OCI-LY1 (cell line): Measurements from ENCODE around the gene LCN6.

Source experiments
- H2AFZ ChIP-seq: fragments of 200-600 bp; sonication (generic), shearing (Covaris generic); 2 replicates; pipeline ENCODE4 v1.6.0; 2014; ENCODE audit warnings: antibody characterized with exemption, mild to moderate bottlenecking, low read length
- H3F3A ChIP-seq: fragments of 200-600 bp; sonication (generic), shearing (Covaris generic); 2 replicates; pipeline ENCODE4 v1.6.0; 2014; ENCODE audit warnings: mild to moderate bottlenecking, antibody characterized with exemption, low read length, moderate library complexity; ENCODE audit not compliant: insufficient read depth
- H3K27ac ChIP-seq: fragments of 200-600 bp; sonication (generic); 2 replicates; pipeline ENCODE4 v1.5.1; 2014; ENCODE audit warnings: low read length, mixed run types, mild to moderate bottlenecking, low read depth; ENCODE audit not compliant: poor library complexity, severe bottlenecking
- H3K27me3 ChIP-seq: fragments of 200-600 bp; sonication (generic); 2 replicates; pipeline ENCODE4 v1.6.0; 2014; ENCODE audit warnings: antibody characterized with exemption, mild to moderate bottlenecking, low read length, moderate library complexity; ENCODE audit not compliant: insufficient read depth
- H3K36me3 ChIP-seq: fragments of 200-600 bp; sonication (generic); 2 replicates; pipeline ENCODE4 v1.6.1; 2014; ENCODE audit warnings: mild to moderate bottlenecking, antibody characterized with exemption, low read length, moderate library complexity, mixed read lengths; ENCODE audit not compliant: insufficient read depth
- H3K4me1 ChIP-seq: fragments of 200-600 bp; sonication (generic); 2 replicates; pipeline ENCODE4 v1.5.1; 2014; ENCODE audit warnings: mild to moderate bottlenecking, low read length, moderate library complexity; ENCODE audit not compliant: insufficient read depth, severe bottlenecking
- H3K4me2 ChIP-seq: fragments of 200-600 bp; sonication (generic), shearing (Covaris generic); 2 replicates; pipeline ENCODE4 v1.6.1; 2014; ENCODE audit warnings: low read length
- H3K4me3 ChIP-seq: fragments of 200-600 bp; sonication (generic); 2 replicates; pipeline ENCODE4 v1.5.1; 2014; ENCODE audit warnings: low read length, low read depth, mild to moderate bottlenecking, mixed read lengths; ENCODE audit not compliant: poor library complexity, severe bottlenecking
- H3K79me2 ChIP-seq: fragments of 200-600 bp; shearing (Covaris generic); 2 replicates; pipeline ENCODE4 v1.6.1; 2016; ENCODE audit warnings: mixed run types, low read length, mixed read lengths; ENCODE audit not compliant: insufficient read depth
- H3K9ac ChIP-seq: fragments of 200-600 bp; sonication (generic), shearing (Covaris generic); 2 replicates; pipeline ENCODE4 v1.6.1; 2014; ENCODE audit warnings: mild to moderate bottlenecking, low read length, mixed read lengths
- H3K9me2 ChIP-seq: fragments of 200-600 bp; sonication (generic), shearing (Covaris generic); 2 replicates; pipeline ENCODE4 v1.6.1; 2014; ENCODE audit warnings: low read depth, mild to moderate bottlenecking, low read length, mixed read lengths
- H3K9me3 ChIP-seq: fragments of 200-600 bp; shearing (Covaris generic); 2 replicates; pipeline ENCODE4 v1.6.1; 2014; ENCODE audit warnings: low read length, mixed read lengths
- H4K20me1 ChIP-seq: fragments of 200-600 bp; sonication (generic), shearing (Covaris generic); 2 replicates; pipeline ENCODE4 v1.6.0; 2016; ENCODE audit warnings: mild to moderate bottlenecking, low read length; ENCODE audit not compliant: insufficient read depth
- CTCF ChIP-seq: fragments of 200-600 bp; sonication (generic), shearing (Covaris generic); IDR thresholded peaks from 2 replicates; pipeline ENCODE4 v1.5.1; 2017; ENCODE audit warnings: mild to moderate bottlenecking, antibody characterized with exemption, low read length, moderate library complexity, mixed read lengths
- EZH2 ChIP-seq: fragments of 200-600 bp; sonication (generic), shearing (Covaris generic); IDR thresholded peaks from 2 replicates; pipeline ENCODE4 v1.8.0; 2017; ENCODE audit warnings: borderline replicate concordance, mixed run types, mild to moderate bottlenecking, antibody characterized with exemption, low read length, moderate library complexity, mixed read lengths

LCN6 gene

GRCh38 chr9:136777359-136777758, 29.0 kb upstream of the LCN6 start:
- no peaks in the 10 kb centered on the region for H4K20me1 ChIP-seq
- H3K9ac ChIP-seq, result no peak overlapping the region
- no peak overlapping the region for H3K4me3 ChIP-seq
- no peaks in the 10 kb centered on the region for H3K79me2 ChIP-seq
- no peak for TF ChIP-seq EZH2
- TF ChIP-seq CTCF, result no peak
- H2AFZ ChIP-seq, result no peak overlapping the region
- H3F3A ChIP-seq, result no peaks in the 10 kb centered on the region
- peaks cover 2% of the 10 kb centered on the region; the same call in 1 of the 2 replicates for H3K27me3 ChIP-seq
- H3K27ac ChIP-seq, result no peak overlapping the region
- H3K4me1 ChIP-seq, result peaks cover 5% of the 10 kb centered on the region
- no peaks in the 10 kb centered on the region for H3K9me2 ChIP-seq
- H3K9me3 ChIP-seq, result peaks cover 5% of the 10 kb centered on the region; the same call in 1 of the 2 replicates
- no peak overlapping the region for H3K4me2 ChIP-seq
- H3K36me3 ChIP-seq, result peaks cover 5% of the 10 kb centered on the region; the same call in 1 of the 2 replicates

- no peak overlapping the region for H3K4me2 ChIP-seq
- H3K9me3 ChIP-seq, result peaks cover 5% of the 10 kb centered on the region; the same call in 1 of the 2 replicates
- peaks cover 5% of the 10 kb centered on the region for H3K4me1 ChIP-seq
- no peaks in the 10 kb centered on the region for H3K79me2 ChIP-seq
- no peaks in the 10 kb centered on the region for H4K20me1 ChIP-seq
- H3K27me3 ChIP-seq, result peaks cover 2% of the 10 kb centered on the region; the same call in 1 of the 2 replicates
- H3K4me3 ChIP-seq, result no peak overlapping the region
- H3K36me3 ChIP-seq, result peaks cover 5% of the 10 kb centered on the region; the same call in 1 of the 2 replicates
- H3F3A ChIP-seq, result no peaks in the 10 kb centered on the region
- H3K9me2 ChIP-seq, result no peaks in the 10 kb centered on the region
- no peak overlapping the region for H2AFZ ChIP-seq
- H3K27ac ChIP-seq, result no peak overlapping the region
- TF ChIP-seq CTCF (no peak), EZH2 (no peak)
- no peak overlapping the region for H3K9ac ChIP-seq
These were observed 28.6 kb upstream of the LCN6 start for GRCh38 chr9:136776947-136777346.

GRCh38 chr9:136775191-136775590, 26.9 kb upstream of the LCN6 start:
- peaks cover 5% of the 10 kb centered on the region for H3K4me1 ChIP-seq
- peaks cover 5% of the 10 kb centered on the region; the same call in 1 of the 2 replicates for H3K36me3 ChIP-seq
- no peak overlapping the region for H3K4me3 ChIP-seq
- H3K27ac ChIP-seq, result no peak overlapping the region
- H3F3A ChIP-seq, result no peaks in the 10 kb centered on the region
- no peaks in the 10 kb centered on the region for H3K79me2 ChIP-seq
- no peak overlapping the region for H3K4me2 ChIP-seq
- no peaks in the 10 kb centered on the region for H4K20me1 ChIP-seq
- H3K9me2 ChIP-seq, result no peaks in the 10 kb centered on the region
- no peak overlapping the region for H2AFZ ChIP-seq
- TF ChIP-seq EZH2 (no peak), CTCF (no peak)
- H3K27me3 ChIP-seq, result peaks cover 2% of the 10 kb centered on the region; the same call in 1 of the 2 replicates
- H3K9ac ChIP-seq, result no peak overlapping the region
- peaks cover 5% of the 10 kb centered on the region; the same call in 1 of the 2 replicates for H3K9me3 ChIP-seq
